Left kidney (tissue), 1 donor: ENCODE data around the gene CCR5AS.
"Not testable (repeated sequence)": the region's sequence is repeated elsewhere in the genome, so short reads cannot be mapped to it uniquely, and the experiment has no call there.

Experiments used
- DNase-seq: peaks from one replicate; pipeline ENCODE4 v3.0.0-alpha.2; 2013

The CCR5AS gene

GRCh38 chr3:46402902-46403301 is 4.0 kb downstream of the CCR5AS start:
- DNase-seq, result not testable (repeated sequence)

- no peak for DNase-seq
Measured at GRCh38 chr3:46401579-46401978, 5.3 kb downstream of the CCR5AS start.

- DNase-seq, result no peak
Measured at GRCh38 chr3:46400846-46401245, 6.0 kb downstream of the CCR5AS start.

- DNase-seq, result no peak
Measured at GRCh38 chr3:46400000-46400734, 6.7 kb downstream of the CCR5AS start.

GRCh38 chr3:46399557-46399956 is 7.3 kb downstream of the CCR5AS start:
- DNase-seq, result no peak

- no peak for DNase-seq
Measured at GRCh38 chr3:46399098-46399497, 7.8 kb downstream of the CCR5AS start.

- DNase-seq, result no peak
Measured at GRCh38 chr3:46398186-46398955, 8.5 kb downstream of the CCR5AS start.

GRCh38 chr3:46397111-46397510 is 9.8 kb downstream of the CCR5AS start:
- no peak for DNase-seq

GRCh38 chr3:46395766-46396530 is 10.9 kb downstream of the CCR5AS start:
- no peak for DNase-seq

- DNase-seq, result no peak
Measured at GRCh38 chr3:46395210-46395661, 11.6 kb downstream of the CCR5AS start.

- no peak for DNase-seq
Measured at GRCh38 chr3:46393554-46394434, 13.1 kb downstream of the CCR5AS start.

GRCh38 chr3:46393011-46393410 is 13.9 kb downstream of the CCR5AS start:
- no peak for DNase-seq

- not testable (repeated sequence) for DNase-seq
Measured at GRCh38 chr3:46391526-46391925, 15.3 kb downstream of the CCR5AS start.

- DNase-seq, result no peak
Measured at GRCh38 chr3:46389306-46389705, 17.6 kb downstream of the CCR5AS start.

- not testable (repeated sequence) for DNase-seq
Measured at GRCh38 chr3:46388847-46389246, 18.0 kb downstream of the CCR5AS start.

GRCh38 chr3:46386205-46386604 is 20.7 kb downstream of the CCR5AS start:
- DNase-seq, result no peak

- DNase-seq, result no peak
Measured at GRCh38 chr3:46383951-46384330, 22.9 kb downstream of the CCR5AS start.

GRCh38 chr3:46383211-46383950 is 23.5 kb downstream of the CCR5AS start:
- DNase-seq, result no peak

GRCh38 chr3:46381625-46382024 is 25.2 kb downstream of the CCR5AS start:
- DNase-seq, result no peak

- DNase-seq, result no peak
Measured at GRCh38 chr3:46380471-46381221, 26.2 kb downstream of the CCR5AS start.
